HG02763 (cell line): ENCODE measurements around the gene KCNN2.

Source experiments
- ATAC-seq: cut with Tn5 transposase; IDR thresholded peaks from one replicate; pipeline ENCODE4 v1.9.1; 2021; ENCODE audit warnings: mild to moderate bottlenecking, moderate library complexity; ENCODE audit not compliant: unreplicated experiment

The KCNN2 gene

GRCh38 chr5:114362197-114362976, 517 bp downstream of the KCNN2 start:
- ATAC-seq, result no peak

DNA sequence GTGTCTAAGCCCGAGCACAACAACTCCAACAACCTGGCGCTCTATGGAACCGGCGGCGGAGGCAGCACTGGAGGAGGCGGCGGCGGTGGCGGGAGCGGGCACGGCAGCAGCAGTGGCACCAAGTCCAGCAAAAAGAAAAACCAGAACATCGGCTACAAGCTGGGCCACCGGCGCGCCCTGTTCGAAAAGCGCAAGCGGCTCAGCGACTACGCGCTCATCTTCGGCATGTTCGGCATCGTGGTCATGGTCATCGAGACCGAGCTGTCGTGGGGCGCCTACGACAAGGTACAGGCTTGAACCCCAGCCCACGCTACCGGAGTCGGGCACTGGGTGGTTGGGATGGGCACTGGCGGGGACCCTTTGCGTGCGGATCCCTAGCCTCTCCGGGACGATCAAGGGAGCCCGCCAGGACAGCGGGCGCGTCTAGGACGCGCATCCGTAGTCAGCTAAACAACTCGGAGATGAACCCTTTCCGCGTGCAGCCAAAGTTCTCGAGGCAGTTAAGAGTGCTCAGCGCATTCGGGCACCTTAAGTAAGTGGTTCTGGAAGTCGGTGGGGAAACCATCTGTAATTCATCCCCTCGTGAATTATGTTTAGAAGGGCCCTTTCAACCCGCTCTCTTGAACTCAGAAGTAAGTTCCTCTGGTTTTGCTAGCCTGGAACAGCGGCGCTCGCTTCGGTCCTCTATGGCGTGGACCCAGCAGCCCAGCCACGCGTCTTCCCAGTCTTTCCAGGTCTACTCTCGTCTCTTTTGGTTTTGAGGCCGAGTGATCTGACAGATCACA, 1.3 kb downstream of the KCNN2 start:
- ATAC-seq, result no peak

DNA sequence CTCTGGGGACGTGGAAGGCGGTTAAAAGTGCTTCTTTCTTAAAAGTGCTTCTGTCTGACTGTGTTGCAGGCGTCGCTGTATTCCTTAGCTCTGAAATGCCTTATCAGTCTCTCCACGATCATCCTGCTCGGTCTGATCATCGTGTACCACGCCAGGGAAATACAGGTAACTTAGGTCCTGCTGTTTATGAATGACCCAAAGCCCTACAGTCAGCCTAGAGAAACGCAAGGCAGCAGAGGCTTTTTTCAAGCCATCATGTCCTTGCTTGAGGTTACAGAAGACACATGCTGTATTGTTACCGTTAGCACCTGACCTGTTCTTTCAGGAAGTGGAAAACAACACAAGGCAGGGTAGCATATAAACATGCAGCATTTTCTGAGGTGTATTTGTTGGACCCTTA, 2.0 kb downstream of the KCNN2 start:
- ATAC-seq, result no peak

GRCh38 chr5:114367029-114367428, 5.2 kb downstream of the KCNN2 start:
- no peak for ATAC-seq

DNA sequence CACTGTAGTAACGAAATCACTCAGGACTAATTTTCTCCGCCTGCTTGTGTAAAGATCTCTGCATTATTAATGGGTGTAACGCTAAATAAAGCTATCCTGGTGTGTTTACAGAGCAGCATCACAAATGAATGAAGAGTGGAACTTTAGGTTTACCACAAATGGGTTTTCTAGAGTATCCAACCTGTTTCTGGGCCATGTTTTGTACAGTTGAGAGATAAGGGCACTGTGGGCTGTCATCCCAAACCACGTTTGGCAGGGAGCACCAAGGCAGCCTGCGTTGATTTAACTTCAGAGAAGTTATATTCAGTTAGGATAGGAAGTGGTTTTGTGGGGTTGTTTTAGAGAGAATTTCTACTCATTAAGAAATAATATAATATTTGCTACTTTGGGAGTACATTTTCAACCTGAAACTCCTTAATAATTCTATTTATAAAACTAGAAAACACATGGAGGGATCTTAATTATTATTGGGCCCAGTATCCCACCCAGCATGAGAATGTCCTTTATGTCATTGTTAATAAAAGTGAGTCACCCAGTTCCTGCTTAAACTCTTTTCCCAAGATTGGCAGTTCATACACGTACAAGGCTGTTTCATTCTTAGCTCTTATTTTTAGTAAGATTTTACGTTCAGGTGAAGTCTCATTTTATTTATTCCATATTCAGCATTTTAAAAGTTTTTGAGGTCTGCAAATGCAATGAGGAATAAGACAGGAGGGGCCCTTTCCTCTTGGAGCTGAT, 8.0 kb downstream of the KCNN2 start:
- ATAC-seq, result no peak

- ATAC-seq, result no peak
Observed at GRCh38 chr5:114377050-114377844, 15.4 kb downstream of the KCNN2 start.

DNA sequence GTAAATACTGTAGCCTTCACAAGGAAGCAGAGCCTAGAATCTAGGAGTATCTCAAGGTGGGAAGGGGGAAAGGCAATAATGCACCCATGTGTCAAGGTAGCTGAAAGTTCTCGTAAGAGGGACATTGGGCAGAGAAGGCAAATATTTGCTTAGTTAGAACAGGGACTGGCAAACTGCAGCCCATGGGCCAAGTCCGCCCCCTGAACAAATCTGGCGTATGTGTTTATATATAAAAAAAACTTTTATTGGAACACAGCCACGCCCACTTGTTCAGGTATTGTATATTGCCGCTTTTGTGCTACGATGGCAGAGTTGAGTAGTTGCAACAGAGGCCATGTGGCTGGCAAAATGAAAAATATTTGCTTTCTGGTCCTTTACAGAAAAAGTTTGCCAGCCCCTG, 16.1 kb downstream of the KCNN2 start:
- no peak for ATAC-seq

GRCh38 chr5:114380721-114381120, 18.9 kb downstream of the KCNN2 start:
- no peak for ATAC-seq

- ATAC-seq, result no peak
Observed at GRCh38 chr5:114387433-114387832, 25.6 kb downstream of the KCNN2 start.

- no peak for ATAC-seq
Observed at GRCh38 chr5:114390431-114390830, 28.6 kb downstream of the KCNN2 start.

- ATAC-seq, result no peak
Observed at GRCh38 chr5:114391321-114391720, 29.5 kb downstream of the KCNN2 start.

GRCh38 chr5:114393159-114393558, 31.3 kb downstream of the KCNN2 start:
- no peak for ATAC-seq

GRCh38 chr5:114402206-114402605, 40.3 kb downstream of the KCNN2 start:
- ATAC-seq, result no peak

GRCh38 chr5:114407783-114408182, 45.9 kb downstream of the KCNN2 start:
- ATAC-seq, result no peak

DNA sequence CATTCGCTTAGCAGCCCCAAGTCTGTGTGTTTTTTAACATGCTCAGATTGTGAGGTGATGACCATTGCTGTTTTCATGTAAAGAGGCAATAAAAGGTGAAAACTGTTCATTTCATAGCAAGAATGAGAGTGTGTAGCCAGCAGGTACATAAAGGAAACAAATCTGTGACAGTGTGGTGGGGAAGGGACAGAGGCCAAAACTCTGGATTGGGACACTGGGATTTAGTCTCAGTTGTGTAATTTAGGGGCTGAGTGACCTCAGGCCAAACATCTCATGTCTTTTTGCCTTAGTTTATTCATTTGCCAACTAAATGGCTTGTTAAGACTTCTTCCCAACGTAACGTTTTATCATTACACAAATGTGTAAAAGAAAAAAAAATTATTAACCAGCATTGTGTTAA, 47.0 kb downstream of the KCNN2 start:
- ATAC-seq, result no peak

- ATAC-seq, result no peak
Observed at GRCh38 chr5:114411380-114411931, 49.6 kb downstream of the KCNN2 start.

DNA sequence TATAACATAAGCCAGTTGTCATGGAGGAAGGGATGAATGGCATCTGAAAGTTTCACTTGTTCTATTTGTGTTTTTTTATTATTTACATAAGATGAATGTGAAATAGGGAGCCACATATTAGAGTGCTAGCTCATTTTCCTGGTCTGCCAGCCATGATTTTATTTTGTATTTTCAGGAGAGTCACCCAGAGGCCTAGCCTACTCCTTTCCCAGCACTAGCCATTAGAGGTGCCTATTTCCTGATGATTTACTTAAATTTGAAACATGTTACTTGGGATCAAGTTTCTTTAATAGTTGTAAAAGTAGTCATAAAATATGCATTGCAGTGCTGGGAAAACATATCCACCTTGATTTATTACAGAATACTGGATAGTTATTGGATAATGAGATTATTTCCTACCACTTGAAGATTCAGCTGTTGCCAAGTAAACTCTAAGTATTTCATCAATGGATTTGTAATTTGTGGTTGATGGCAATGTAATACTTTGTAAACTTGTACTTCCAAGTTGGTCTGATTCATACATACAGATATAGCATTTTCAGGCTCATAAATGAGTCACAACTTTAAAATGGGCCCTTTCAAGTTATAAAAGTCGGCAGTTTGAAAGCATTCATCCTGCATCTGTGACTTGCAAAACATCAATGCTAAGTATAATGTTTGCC, 50.8 kb downstream of the KCNN2 start:
- no peak for ATAC-seq

GRCh38 chr5:114415760-114416159, 53.9 kb downstream of the KCNN2 start:
- no peak for ATAC-seq

GRCh38 chr5:114416254-114416653, 54.4 kb downstream of the KCNN2 start:
- ATAC-seq, result no peak

DNA sequence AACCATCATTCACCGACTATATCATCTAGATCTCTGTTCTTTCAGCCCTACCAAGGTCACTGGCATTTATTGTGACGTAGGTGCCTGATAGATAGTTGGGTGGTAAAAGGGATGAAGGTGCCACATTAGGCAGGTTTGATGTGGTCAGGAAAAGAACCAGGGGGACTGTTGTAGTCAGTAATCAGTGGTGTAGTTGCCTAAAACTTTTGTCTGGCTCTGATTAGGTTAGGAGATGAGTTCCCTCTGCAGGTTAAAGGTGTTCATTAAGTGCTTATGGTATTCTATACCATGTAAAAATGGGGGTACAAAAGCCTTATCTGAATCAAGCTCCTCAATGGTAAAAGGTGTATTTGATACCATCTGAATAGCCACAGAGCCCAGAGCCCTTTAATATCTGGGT, 55.6 kb downstream of the KCNN2 start:
- no peak for ATAC-seq
